HEK293 (cell line): Measurements from ENCODE around the gene IL2RA.

ENCODE experiments used
- CTCF ChIP-seq: fragments of 450-650 bp; formaldehyde crosslinking; IDR thresholded peaks from 2 replicates; pipeline ENCODE4 v1.5.1; 2016; ENCODE audit warnings: missing biosample characterization, missing genetic modification characterization
- KLF9 ChIP-seq: fragments of 450-650 bp; formaldehyde crosslinking; IDR thresholded peaks from 2 replicates; pipeline ENCODE4 v1.5.1; 2016; ENCODE audit warnings: missing biosample characterization, missing genetic modification characterization, low read depth
- ZBTB49 ChIP-seq: fragments of 450-650 bp; formaldehyde crosslinking; IDR thresholded peaks from 2 replicates; pipeline ENCODE4 v1.5.1; 2016; ENCODE audit warnings: missing biosample characterization, missing genetic modification characterization, low read depth
- ZNF19 ChIP-seq: fragments of 450-650 bp; formaldehyde crosslinking; IDR thresholded peaks from 2 replicates; pipeline ENCODE4; 2016; ENCODE audit warnings: missing biosample characterization, missing genetic modification characterization, low read depth
- ZNF513 ChIP-seq: fragments of 450-650 bp; IDR thresholded peaks from 2 replicates; pipeline ENCODE4 v1.5.1; 2018; ENCODE audit warnings: missing biosample characterization, missing genetic modification characterization
- ZNF645 ChIP-seq: fragments of 450-650 bp; formaldehyde crosslinking; IDR thresholded peaks from 2 replicates; pipeline ENCODE4; 2016; ENCODE audit warnings: missing biosample characterization, missing genetic modification characterization
- ZNF777 ChIP-seq: fragments of 450-650 bp; formaldehyde crosslinking; IDR thresholded peaks from 2 replicates; pipeline ENCODE4 v1.5.1; 2017; ENCODE audit warnings: missing biosample characterization, missing genetic modification characterization, borderline replicate concordance
- ZNF785 ChIP-seq: fragments of 450-650 bp; formaldehyde crosslinking; IDR thresholded peaks from 2 replicates; pipeline ENCODE4 v1.5.1; 2016; ENCODE audit warnings: missing biosample characterization, missing genetic modification characterization

GRCh38 chr10:6006991-6007390 lies 55.2 kb downstream of the IL2RA start:
- TF ChIP-seq ZNF777 (tag by site-specific recombination) = no peak
- no peak for TF ChIP-seq ZNF513 (tag by site-specific recombination)
- no peak for TF ChIP-seq ZBTB49 (tag by site-specific recombination)
- no peak for TF ChIP-seq ZNF645 (tag by site-specific recombination)
- no peak for TF ChIP-seq ZNF19 (tag by site-specific recombination)
- no peak for TF ChIP-seq KLF9 (tag by site-specific recombination)
- TF ChIP-seq CTCF = no peak
- TF ChIP-seq ZNF785 (tag by site-specific recombination) = no peak
